Upper lobe of right lung (tissue), 1 donor: ENCODE measurements around the gene SLC1A7. TPM values are rescaled to one million over a fixed set of nuclear protein-coding genes. Genes with fewer than 3 reads are reported as not detected.
A peak's percentile ranks its signal among the peaks of the same experiment; 100 is the strongest.

ENCODE experiments used
- ATAC-seq: fragments of 200-7000 bp; cut with Tn5 transposase; one replicate; pipeline ENCODE4 v1.9.1; 2020; ENCODE audit warnings: mild to moderate bottlenecking, moderate library complexity
- DNase-seq: peaks from one replicate; pipeline ENCODE4 v3.0.0-alpha.2; 2020
- H3K27ac ChIP-seq: fragments of 200-600 bp; one replicate; pipeline ENCODE4 v1.8.0; 2022
- H3K27me3 ChIP-seq: fragments of 200-600 bp; one replicate; pipeline ENCODE4 v1.8.0; 2022; ENCODE audit warnings: mild to moderate bottlenecking
- H3K36me3 ChIP-seq: fragments of 200-600 bp; one replicate; pipeline ENCODE4 v1.8.0; 2022
- H3K4me1 ChIP-seq: fragments of 200-600 bp; one replicate; pipeline ENCODE4 v1.8.0; 2022
- H3K4me3 ChIP-seq: fragments of 200-600 bp; one replicate; pipeline ENCODE4 v1.8.0; 2022; ENCODE audit warnings: mild to moderate bottlenecking
- H3K9me3 ChIP-seq: fragments of 200-600 bp; one replicate; pipeline ENCODE4 v1.8.0; 2022
- intact Hi-C: fragments of 100-400 bp; cut with DNase I; formaldehyde crosslinking; loops from one replicate; pipeline ENCODE4 v1.11.0; 2022
- total RNA-seq: library from RNA; stranded (reverse); fragmentation: NEBNext Ultra II Directional; extraction: Animal tissue kit (Norgen Biotek cat#: 25700); gene quantifications from one replicate; pipeline ENCODE4 v1.2.1, GENCODE V29; 2021
- TF ChIP-seq, protein P1 (sequence below): fragments of 200-600 bp; IDR thresholded peaks from one replicate; pipeline ENCODE4 v1.8.0; 2022; ENCODE audit warnings: antibody characterized with exemption
- donor health status: DM: no; HTN: yes; CAD: no; lungs with severe emphysema.

The SLC1A7 gene
- total RNA-seq, 1 donor from 2014 or later, result 0.26 TPM

DNA sequence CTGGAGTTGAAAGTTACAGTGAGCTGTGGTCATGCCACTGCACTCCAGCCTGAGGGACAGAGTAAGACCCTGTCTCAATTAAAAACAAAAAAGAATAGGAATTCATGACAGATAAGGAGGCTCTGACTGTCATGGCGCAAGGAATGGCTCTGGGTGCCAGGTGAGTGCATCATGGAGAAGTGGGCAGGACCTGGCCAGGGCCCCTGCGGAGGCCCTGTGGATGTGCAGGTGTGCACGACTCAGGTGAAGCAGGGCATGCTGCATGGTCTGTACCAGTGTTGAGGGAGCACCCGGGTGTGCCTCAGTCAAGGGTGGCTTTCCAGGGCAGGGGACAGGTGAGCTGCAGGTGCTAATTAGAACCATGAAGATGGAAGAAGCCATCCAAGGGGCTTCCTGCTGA, 14.0 kb downstream of the SLC1A7 start:
- Histone ChIP-seq H3K36me3 (no peaks in the 10 kb centered on the region), H3K4me1 (peaks cover 9% of the 10 kb centered on the region), H3K9me3 (no peaks in the 10 kb centered on the region), H3K27ac (no peak overlapping the region), H3K4me3 (no peak overlapping the region), H3K27me3 (no peaks in the 10 kb centered on the region)
- ATAC-seq, result no peak
- TF ChIP-seq, protein P1, sequence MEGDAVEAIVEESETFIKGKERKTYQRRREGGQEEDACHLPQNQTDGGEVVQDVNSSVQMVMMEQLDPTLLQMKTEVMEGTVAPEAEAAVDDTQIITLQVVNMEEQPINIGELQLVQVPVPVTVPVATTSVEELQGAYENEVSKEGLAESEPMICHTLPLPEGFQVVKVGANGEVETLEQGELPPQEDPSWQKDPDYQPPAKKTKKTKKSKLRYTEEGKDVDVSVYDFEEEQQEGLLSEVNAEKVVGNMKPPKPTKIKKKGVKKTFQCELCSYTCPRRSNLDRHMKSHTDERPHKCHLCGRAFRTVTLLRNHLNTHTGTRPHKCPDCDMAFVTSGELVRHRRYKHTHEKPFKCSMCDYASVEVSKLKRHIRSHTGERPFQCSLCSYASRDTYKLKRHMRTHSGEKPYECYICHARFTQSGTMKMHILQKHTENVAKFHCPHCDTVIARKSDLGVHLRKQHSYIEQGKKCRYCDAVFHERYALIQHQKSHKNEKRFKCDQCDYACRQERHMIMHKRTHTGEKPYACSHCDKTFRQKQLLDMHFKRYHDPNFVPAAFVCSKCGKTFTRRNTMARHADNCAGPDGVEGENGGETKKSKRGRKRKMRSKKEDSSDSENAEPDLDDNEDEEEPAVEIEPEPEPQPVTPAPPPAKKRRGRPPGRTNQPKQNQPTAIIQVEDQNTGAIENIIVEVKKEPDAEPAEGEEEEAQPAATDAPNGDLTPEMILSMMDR, result no peak
- peak; percentile 6 for DNase-seq
- intact Hi-C loops, result no loop called here

DNA sequence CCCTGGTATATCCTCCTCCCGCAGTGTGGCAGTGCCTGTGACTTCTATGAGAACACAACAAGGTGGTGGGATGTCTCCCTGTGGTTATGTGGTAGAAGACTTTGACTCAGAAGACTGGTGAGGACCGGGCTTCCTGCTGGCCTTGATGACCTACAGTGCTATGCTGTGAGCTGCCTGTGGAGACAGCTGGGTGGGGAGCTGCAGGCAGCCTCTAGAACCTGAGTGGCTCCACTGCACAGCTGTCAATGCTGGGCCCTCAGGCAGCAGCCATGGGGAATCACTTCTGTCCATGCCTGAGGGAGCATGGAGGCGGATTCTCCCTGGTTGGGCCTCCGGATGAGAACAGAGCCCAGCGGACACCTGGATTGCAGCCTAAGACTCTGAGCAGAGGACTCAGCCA, 14.9 kb downstream of the SLC1A7 start:
- TF ChIP-seq, protein P1, result no peak
- no peak overlapping the region for H3K27ac ChIP-seq
- H3K4me3 ChIP-seq, result no peak overlapping the region
- no peaks in the 10 kb centered on the region for H3K36me3 ChIP-seq
- no peaks in the 10 kb centered on the region for H3K27me3 ChIP-seq
- ATAC-seq (no peak), DNase-seq (peak; percentile 52)
- peaks cover 18% of the 10 kb centered on the region for H3K4me1 ChIP-seq
- intact Hi-C loops, result no loop called here
- H3K9me3 ChIP-seq, result no peaks in the 10 kb centered on the region

DNA sequence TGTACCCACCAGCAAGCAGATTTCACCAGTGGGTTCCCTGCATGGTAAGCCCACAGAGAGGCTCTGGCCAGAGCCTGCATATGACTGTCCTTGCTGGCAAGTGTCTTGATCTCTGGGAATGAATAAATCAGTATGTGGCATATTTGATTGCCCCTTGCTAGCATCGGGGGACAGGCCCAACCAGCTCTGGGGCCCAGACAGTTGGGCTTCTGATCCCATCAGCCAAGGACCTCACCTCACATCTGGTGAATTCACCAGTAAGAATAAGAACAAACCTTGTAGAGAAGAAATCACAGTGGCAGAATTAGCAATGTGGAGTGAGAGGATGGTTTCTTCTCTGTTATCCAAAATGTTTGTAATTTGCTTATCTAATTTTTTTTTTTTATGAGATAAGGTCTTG, 15.9 kb downstream of the SLC1A7 start:
- intact Hi-C loops, result no loop called here
- Histone ChIP-seq H3K9me3 (no peaks in the 10 kb centered on the region), H3K4me1 (peaks cover 24% of the 10 kb centered on the region), H3K27me3 (no peaks in the 10 kb centered on the region), H3K27ac (no peak overlapping the region), H3K36me3 (no peaks in the 10 kb centered on the region), H3K4me3 (no peak overlapping the region)
- TF ChIP-seq, protein P1, result no peak
- no peak for ATAC-seq
- DNase-seq, result peak; percentile 12

DNA sequence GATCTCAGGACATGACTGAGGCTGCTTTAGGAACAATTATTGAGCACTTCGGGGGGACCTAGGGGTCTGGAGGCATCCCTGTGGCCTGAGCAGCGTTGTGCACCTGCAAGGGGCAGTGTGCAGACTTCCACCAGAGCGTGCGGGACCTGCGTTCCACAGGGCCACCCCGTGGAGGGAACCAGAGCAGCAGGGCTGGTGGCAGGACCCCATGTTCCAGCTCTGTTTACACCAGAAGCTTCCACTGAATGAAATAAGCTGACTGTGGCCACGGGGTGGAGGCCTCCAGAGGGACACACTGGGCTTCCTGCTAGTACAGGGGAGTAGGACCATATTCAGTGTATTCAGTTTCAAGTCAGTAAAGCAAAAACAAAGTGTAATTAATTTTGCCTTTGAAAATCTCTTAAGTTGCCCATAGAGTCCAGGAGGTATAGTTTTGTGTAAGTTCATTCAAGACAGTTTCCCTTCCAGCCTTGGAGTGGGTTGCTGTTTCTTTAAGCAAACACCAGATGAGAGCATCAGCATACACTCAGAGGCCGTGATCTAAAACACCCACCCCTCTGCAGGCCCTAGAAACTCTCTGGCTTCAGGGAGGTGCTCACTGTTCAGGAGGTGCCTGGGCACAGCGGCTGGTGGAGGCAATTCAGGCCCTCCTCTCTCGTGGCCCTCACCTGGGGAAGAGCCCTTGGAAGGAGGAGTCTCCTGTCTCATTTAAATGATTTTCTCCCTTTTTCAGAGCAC, 16.6 kb downstream of the SLC1A7 start:
- Histone ChIP-seq H3K4me3 (no peak overlapping the region), H3K27ac (no peak overlapping the region), H3K27me3 (no peaks in the 10 kb centered on the region), H3K36me3 (no peaks in the 10 kb centered on the region), H3K9me3 (no peaks in the 10 kb centered on the region), H3K4me1 (peaks cover 24% of the 10 kb centered on the region)
- TF ChIP-seq, protein P1, result no peak
- ATAC-seq (peak; percentile 22), DNase-seq (peak; percentile 36)
- intact Hi-C loops, result no loop called here

DNA sequence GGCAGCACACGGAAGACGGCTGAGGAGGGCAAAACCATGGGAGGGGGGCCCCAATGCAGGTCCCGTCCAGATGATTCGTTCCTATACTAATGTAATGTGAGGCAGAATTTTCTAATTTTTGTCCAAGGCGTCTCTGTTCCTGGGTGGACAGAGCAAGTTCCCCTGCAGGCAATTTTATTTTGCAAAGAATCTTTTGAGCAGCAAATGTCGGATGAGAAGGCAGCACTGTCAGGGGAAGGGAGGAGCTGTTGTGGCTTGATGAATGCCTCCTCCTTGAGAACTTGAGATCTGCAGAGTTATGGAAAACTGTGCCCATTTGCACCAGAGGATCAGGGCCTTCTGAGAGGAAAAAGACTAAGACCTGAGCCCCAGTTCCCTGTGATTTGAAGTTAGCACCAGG, 17.3 kb downstream of the SLC1A7 start:
- DNase-seq (no peak), ATAC-seq (no peak)
- H3K9me3 ChIP-seq, result no peaks in the 10 kb centered on the region
- intact Hi-C loops, result no loop called here
- H3K4me1 ChIP-seq, result peaks cover 24% of the 10 kb centered on the region
- H3K27me3 ChIP-seq, result no peaks in the 10 kb centered on the region
- H3K27ac ChIP-seq, result no peak overlapping the region
- no peaks in the 10 kb centered on the region for H3K36me3 ChIP-seq
- no peak overlapping the region for H3K4me3 ChIP-seq
- TF ChIP-seq, protein P1, result no peak
